Transverse colon (tissue), 3 donors: ENCODE data around the gene TCAF2.
"Not testable (repeated sequence)": the region's sequence is repeated elsewhere in the genome, so short reads cannot be mapped to it uniquely, and the experiment has no call there.

Source experiments
- POLR2A ChIP-seq: fragments of 450-650 bp; IDR thresholded peaks from one replicate; pipeline ENCODE4 v1.6.1; 2016; ENCODE audit warnings: antibody characterized with exemption, mild to moderate bottlenecking, moderate library complexity
- POLR2AphosphoS5 ChIP-seq, 3 donors: sonication (generic); formaldehyde crosslinking; IDR thresholded peaks; one replicate each; pipeline ENCODE4 v1.6.1; 2016; ENCODE audit warnings: antibody characterized with exemption in 3 of 3

DNA sequence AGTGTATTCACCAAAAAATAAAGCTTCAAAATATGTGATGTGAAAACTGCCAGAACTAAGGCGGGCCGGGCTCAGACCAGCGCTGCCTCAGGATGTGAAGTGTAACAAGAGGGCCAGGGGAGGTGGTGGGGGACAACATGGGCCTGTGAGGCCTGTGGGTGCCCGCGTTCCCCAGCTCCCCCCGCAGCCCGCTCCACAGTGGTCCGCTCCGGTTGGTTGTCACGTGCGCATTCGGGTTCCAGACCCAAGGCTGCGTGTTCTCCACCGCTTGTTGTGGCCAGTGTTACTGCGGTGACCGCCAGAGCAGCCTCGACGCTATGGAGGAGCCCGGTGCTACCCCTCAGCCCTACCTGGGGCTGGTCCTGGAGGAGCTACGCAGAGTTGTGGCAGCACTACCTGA is 49.3 kb upstream of the TCAF2 start, which contains the start of gene CTAGE15:
- not testable (repeated sequence) for TF ChIP-seq POLR2AphosphoS5 (IDR thresholded peaks at IDR 0.05); POLR2A
